Gastrocnemius medialis (tissue), 4 donors: ENCODE results near the gene SELENOH.

ENCODE experiments used
- CTCF ChIP-seq, 5 experiments: fragments of 450-650 bp in 3 of 5; fragments of 200-600 bp in 2 of 5; sonication (generic) in 2 of 5; IDR thresholded peaks in 4 of 5; conservative IDR thresholded peaks in 1 of 5; 1 replicate in 4 of 5; 2 replicates in 1 of 5; pipeline ENCODE4 v1.5.1; 2016 to 2019; ENCODE audit warnings: antibody characterized with exemption in 5 of 5, mild to moderate bottlenecking in 3 of 5, moderate library complexity in 3 of 5
- POLR2A ChIP-seq, 2 donors: fragments of 450-650 bp; IDR thresholded peaks; one replicate each; pipeline ENCODE4 v1.6.1; 2017; ENCODE audit warnings: antibody characterized with exemption in 2 of 2, mild to moderate bottlenecking in 2 of 2, moderate library complexity in 2 of 2

- no peak for TF ChIP-seq CTCF (IDR thresholded peaks at IDR 0.05 in 4 of 5, conservative IDR thresholded peaks at IDR 0.05 in 1 of 5)
- no peak for TF ChIP-seq POLR2A (IDR thresholded peaks at IDR 0.05)
These were observed 12.5 kb upstream of the SELENOH start for GRCh38 chr11:57728829-57729228.
